Activated naive CD4-positive, alpha-beta T cell treated with anti-CD3 and anti-CD28 coated beads for 36 hours (primary cell): ENCODE measurements around the gene ANKIB1. TPM values are rescaled to one million over a fixed set of nuclear protein-coding genes. Genes with fewer than 3 reads are reported as not detected.
A peak's percentile ranks its signal among the peaks of the same experiment; 100 is the strongest.

Experiments used
- CTCF ChIA-PET: fragments of 350-600 bp; sonication (Branson Sonifier 250); formaldehyde crosslinking; loops from one replicate; lab custom pipeline; 2021; ENCODE audit warnings: antibody characterized with exemption; lab: Charles Lee
- DNase-seq: peaks from one replicate; pipeline ENCODE4 v3.0.0-alpha.2; 2020
- H3K27ac Mint-ChIP-seq: one replicate; pipeline ENCODE4 v1.8.0; 2021; ENCODE audit warnings: mild to moderate bottlenecking, mixed read lengths
- H3K27me3 Mint-ChIP-seq: one replicate; pipeline ENCODE4 v1.8.0; 2021; ENCODE audit warnings: low read depth, mixed read lengths
- H3K36me3 Mint-ChIP-seq: one replicate; pipeline ENCODE4 v1.8.0; 2021; ENCODE audit warnings: low read depth, mixed read lengths
- H3K4me1 Mint-ChIP-seq: one replicate; pipeline ENCODE4 v1.8.0; 2021; ENCODE audit warnings: low read depth, mixed read lengths
- H3K4me3 Mint-ChIP-seq: one replicate; pipeline ENCODE4 v1.8.0; 2021; ENCODE audit warnings: mild to moderate bottlenecking, moderate library complexity, mixed read lengths
- H3K9me3 Mint-ChIP-seq: one replicate; pipeline ENCODE4 v1.8.0; 2021; ENCODE audit warnings: mixed read lengths
- intact Hi-C: fragments of 100-400 bp; cut with micrococcal nuclease; formaldehyde crosslinking; loops from one replicate; pipeline ENCODE4 v1.15.1; 2023
- total RNA-seq, 2 experiments: library from RNA; stranded (reverse); gene quantifications; one replicate each; pipeline ENCODE4 v1.2.3, GENCODE V29; 2021

ANKIB1 gene
- total RNA-seq, 2 experiments from 2014 or later, result 37.9 to 38.4 TPM

DNA sequence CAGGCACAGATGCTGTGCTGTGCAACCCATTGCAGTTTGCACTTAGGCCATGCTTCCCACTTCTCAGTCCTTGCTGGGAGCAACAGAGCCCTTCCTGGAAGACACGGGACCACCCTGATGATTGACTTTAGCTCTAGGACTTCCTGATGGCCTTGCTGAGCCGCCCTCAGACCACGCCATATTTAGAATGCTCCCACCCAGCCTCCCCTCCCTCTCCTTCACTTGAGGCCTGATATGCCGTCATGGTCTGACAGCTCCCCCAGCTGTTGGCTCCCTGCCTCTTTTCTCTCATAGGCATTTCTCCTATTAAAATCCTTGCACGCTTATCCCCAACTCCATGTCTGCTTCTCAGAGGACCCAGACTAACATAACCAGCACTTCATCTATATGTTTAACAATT is 172.1 kb downstream of the ANKIB1 start:
- DNase-seq, result no peak
- intact Hi-C loops, result no loop called here
- Mint-ChIP-seq H3K36me3 (no peaks in the 10 kb centered on the region), H3K27me3 (peaks cover 5% of the 10 kb centered on the region), H3K27ac (no peak overlapping the region), H3K4me3 (no peak overlapping the region), H3K9me3 (no peaks in the 10 kb centered on the region), H3K4me1 (no peaks in the 10 kb centered on the region)
- CTCF ChIA-PET, result interaction anchor here (0.5 to 1.0 kb wide), 2 partner anchors 29 to 814 kb away, joined by 3 to 4 read pairs; partner anchors contain the start of genes GATAD1 and VPS50

DNA sequence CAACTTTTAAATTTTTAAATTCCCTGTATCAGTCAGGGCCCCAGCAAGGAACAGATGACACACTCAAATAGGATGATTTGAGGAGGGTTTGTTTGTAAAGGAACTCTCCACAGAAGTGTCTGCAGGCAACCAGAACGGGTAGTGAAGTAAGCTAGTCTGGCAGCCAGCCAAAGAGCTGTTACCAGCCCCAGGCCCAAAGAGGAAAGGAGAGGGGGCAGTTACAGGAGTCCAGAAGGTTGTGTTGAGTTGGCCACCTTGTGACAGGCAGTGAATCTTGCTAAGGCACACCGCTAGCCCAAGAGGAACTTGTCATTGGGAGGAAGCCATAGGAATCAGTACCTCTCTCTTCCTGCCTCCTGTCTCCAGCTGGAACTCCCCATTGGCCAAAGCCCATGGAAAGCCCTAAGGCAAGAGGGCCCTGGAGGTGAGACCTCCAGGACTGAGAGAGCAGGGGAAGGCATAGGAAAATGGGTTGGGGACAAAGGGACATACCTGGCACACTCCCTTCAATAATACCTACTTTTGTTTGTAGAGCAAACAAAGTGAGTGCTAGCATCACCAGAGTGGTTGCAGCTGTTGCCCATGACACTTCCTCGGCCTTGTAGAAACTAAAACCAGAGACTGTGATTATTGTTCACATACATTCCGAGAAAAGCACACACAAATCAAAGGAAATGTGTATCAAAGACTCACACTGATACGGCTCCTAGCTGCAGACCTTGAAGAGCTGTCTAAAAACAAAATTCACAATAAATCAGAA is 176.1 kb downstream of the ANKIB1 start:
- intact Hi-C loops, result no loop called here
- Mint-ChIP-seq H3K9me3 (no peaks in the 10 kb centered on the region), H3K4me1 (peaks cover 11% of the 10 kb centered on the region), H3K27ac (no peak overlapping the region), H3K4me3 (no peak overlapping the region), H3K36me3 (no peaks in the 10 kb centered on the region), H3K27me3 (peaks cover 12% of the 10 kb centered on the region)
- CTCF ChIA-PET, result interaction anchor here (1.4 to 1.5 kb wide), 3 partner anchors 9 to 26 kb away, joined by 3 to 6 read pairs (median 4); partner anchors contain the start of gene GATAD1
- DNase-seq, result no peak

DNA sequence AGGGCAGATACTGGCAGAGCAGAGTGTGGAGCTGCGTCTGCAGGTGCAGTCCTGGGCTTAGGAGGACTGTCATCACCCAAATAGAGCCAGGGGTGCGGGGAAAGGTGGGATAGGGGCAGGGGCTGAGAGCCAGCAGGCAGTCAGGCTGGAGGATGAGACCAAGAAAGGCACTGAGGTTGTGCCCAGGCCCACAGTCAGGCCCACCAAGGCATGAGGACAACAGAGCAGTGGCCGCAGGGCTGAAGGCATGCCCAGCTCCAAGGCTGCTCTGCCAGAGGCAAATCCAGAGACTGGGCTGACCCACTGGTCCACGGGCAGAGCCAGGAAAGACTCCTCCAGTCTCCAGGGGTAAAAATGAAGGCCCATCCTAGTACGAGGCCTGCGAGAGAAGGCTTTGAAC is 177.2 kb downstream of the ANKIB1 start:
- CTCF ChIA-PET, result interaction anchor here (0.6 to 1.4 kb wide), 2 partner anchors 25 to 84 kb away, joined by 4 to 9 read pairs; no protein-coding TSS in a partner anchor
- no peaks in the 10 kb centered on the region for H3K36me3 Mint-ChIP-seq
- peaks cover 14% of the 10 kb centered on the region for H3K27me3 Mint-ChIP-seq
- DNase-seq, result no peak
- no peak overlapping the region for H3K27ac Mint-ChIP-seq
- intact Hi-C loops, result no loop called here
- no peak overlapping the region for H3K4me3 Mint-ChIP-seq
- H3K9me3 Mint-ChIP-seq, result no peaks in the 10 kb centered on the region
- peaks cover 11% of the 10 kb centered on the region for H3K4me1 Mint-ChIP-seq

DNA sequence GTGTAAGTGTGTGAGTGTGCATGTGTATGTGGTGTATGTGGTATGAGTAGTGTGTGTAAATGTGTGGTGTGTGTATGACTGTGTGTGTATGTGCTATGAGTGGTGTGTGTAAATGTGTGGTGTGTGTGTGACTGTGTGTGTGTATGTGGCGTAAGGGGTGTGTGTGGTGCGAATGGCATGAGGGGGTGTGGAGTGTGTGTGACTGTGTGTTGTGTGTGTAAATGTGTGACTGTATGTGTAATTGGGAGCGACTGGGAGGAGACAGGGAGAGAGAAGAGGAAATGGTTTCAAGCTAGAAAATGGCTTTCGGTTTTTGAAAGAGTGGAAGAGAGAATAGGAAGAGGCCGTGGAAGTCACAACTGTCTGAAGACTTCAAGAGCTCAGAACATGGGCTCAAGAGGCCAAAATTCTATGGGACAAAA is 177.9 kb downstream of the ANKIB1 start:
- no peaks in the 10 kb centered on the region for H3K36me3 Mint-ChIP-seq
- intact Hi-C loops, result loop anchor here (1.0 to 2.0 kb wide), 6 partner anchors 24 to 632 kb away; partner anchors contain the start of genes ANKIB1, CYP51A1, GATAD1 and KRIT1
- H3K4me1 Mint-ChIP-seq, result peaks cover 11% of the 10 kb centered on the region
- no peak overlapping the region for H3K27ac Mint-ChIP-seq
- DNase-seq, result no peak
- CTCF ChIA-PET, result interaction anchor here (0.6 to 4.2 kb wide), 14 partner anchors 8 to 289 kb away, joined by 3 to 84 read pairs (median 4); partner anchors contain the start of genes CYP51A1, GATAD1 and LRRD1
- peaks cover 14% of the 10 kb centered on the region for H3K27me3 Mint-ChIP-seq
- peak overlapping the region; percentile 28 for H3K4me3 Mint-ChIP-seq
- H3K9me3 Mint-ChIP-seq, result no peaks in the 10 kb centered on the region

DNA sequence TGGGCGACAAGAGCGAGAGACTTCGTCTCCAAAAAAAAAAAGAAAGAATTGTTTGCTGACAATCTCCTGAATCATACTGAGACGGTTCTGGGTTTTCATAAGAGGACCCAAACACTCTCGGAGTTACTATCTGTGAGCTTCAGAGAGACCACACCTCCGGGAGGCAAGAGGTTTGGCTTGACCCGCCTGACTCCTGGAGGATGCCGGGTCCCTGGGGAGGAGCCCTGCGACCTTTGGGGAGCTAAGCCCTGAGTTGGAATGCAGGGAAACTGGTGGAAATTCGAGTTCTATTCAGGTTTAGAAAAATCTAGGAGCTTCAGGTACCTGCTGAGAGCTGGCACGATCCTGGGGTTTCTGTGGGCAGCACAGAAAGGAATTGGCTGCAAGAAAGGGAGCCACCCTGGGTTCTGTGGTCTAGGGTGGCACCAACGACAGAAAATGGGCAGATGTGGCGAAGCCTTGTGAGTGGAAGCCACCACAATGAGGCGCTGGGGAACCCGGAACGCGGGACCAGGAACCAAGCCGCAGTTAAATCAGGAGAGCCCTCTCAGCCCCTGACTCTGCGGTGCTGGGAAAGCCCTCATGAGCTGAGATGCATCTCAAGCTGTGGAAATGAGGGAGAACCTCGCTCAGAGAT is 179.7 kb downstream of the ANKIB1 start:
- H3K36me3 Mint-ChIP-seq, result no peaks in the 10 kb centered on the region
- peaks cover 14% of the 10 kb centered on the region for H3K27me3 Mint-ChIP-seq
- H3K27ac Mint-ChIP-seq, result no peak overlapping the region
- CTCF ChIA-PET, result interaction anchor here (0.6 to 4.2 kb wide), 5 partner anchors 10 to 336 kb away, joined by 3 to 84 read pairs (median 4); partner anchors contain the start of gene GATAD1
- H3K9me3 Mint-ChIP-seq, result no peaks in the 10 kb centered on the region
- peaks cover 11% of the 10 kb centered on the region for H3K4me1 Mint-ChIP-seq
- intact Hi-C loops, result loop anchor here (2.0 kb wide), 1 partner anchor 181 kb away; the partner anchor contains the start of genes ANKIB1 and KRIT1
- peak; percentile 20 for DNase-seq
- peak overlapping the region; percentile 19 for H3K4me3 Mint-ChIP-seq

DNA sequence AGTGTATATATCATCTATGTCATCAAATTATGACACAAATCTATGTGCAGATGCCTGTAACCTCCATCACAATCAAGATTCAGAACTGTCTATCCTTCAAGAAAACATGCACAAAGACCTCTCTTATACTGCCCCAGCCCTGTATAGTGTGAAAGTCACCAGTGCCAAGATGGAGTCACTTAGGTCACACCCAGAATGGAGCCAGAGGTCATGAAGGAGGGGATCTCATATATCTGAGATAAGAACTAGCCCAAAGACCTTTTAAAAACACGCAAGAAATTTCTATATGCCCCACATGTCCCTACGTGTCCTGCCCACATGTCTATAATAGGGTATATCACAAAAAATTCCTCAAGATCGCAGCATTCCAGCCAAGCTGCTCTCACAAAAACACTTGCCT is 181.4 kb downstream of the ANKIB1 start:
- intact Hi-C loops, result no loop called here
- H3K9me3 Mint-ChIP-seq, result no peaks in the 10 kb centered on the region

DNA sequence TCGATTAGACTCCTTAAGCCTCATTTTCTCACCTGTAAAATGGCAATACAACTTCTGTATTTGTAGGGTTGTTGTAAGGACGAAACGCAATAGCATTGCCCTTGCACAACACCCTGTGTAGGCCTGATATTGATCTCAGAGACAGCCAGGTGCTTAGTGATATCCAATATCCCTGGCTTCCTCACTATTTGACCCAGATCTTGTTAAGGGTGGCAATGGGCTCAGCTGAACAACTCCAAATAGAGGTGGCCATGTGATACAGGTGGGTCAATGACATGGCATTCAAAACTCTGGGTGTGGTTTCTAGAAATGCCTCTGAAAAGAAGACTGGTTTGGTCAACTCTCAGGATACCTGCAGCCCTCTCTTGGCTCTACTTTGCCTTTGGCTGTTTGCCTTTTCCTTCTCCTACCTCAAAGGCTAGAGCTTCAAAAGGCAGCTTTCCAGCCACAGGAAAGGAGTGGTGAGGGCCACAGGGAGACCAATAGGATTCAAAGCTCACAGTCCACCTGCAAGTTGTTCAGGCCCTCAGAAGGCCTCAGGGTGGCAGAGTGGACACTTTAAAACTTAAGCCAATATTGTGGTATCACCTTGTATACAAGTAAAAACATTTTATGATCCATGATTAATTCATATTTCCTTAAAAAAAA is 186.6 kb downstream of the ANKIB1 start:
- H3K4me1 Mint-ChIP-seq, result no peaks in the 10 kb centered on the region
- H3K27ac Mint-ChIP-seq, result no peak overlapping the region
- no peak for DNase-seq
- H3K36me3 Mint-ChIP-seq, result no peaks in the 10 kb centered on the region
- no peaks in the 10 kb centered on the region for H3K9me3 Mint-ChIP-seq
- CTCF ChIA-PET, result interaction anchor here (1.0 kb wide), 1 partner anchor 15 kb away, joined by 3 read pairs; the partner anchor contains the start of gene GATAD1
- H3K4me3 Mint-ChIP-seq, result no peak overlapping the region
- H3K27me3 Mint-ChIP-seq, result peaks cover 2% of the 10 kb centered on the region
- intact Hi-C loops, result no loop called here

More for the DNA sequence above, 181.4 kb downstream of the ANKIB1 start:
- H3K27ac Mint-ChIP-seq, result no peak overlapping the region
- H3K36me3 Mint-ChIP-seq, result no peaks in the 10 kb centered on the region
- CTCF ChIA-PET, result interaction anchor here (4.2 kb wide), 1 partner anchor 19 kb away, joined by 84 read pairs; the partner anchor contains the start of gene GATAD1
- H3K4me1 Mint-ChIP-seq, result peaks cover 11% of the 10 kb centered on the region
- H3K27me3 Mint-ChIP-seq, result peaks cover 14% of the 10 kb centered on the region
- H3K4me3 Mint-ChIP-seq, result no peak overlapping the region
- no peak for DNase-seq

DNA sequence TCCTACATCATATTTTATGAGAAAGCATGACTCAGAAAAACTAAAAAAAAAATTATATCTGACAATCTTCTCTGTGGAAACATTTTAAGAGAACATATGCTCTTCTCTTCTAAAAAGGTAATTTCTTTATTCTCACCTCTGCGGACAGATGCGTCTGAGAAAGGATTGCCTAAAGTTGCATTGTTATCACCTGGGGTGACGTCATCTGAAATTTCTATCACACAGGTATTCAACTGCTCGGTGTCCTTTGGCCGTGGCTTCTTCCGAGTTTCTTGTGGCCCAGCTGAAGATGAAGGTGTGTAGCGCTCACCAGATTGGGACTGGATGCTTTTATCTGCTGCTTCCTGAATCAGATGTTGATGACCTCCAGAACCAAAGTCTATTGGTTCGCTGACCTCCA is 187.2 kb downstream of the ANKIB1 start:
- Mint-ChIP-seq H3K27me3 (no peaks in the 10 kb centered on the region), H3K9me3 (no peaks in the 10 kb centered on the region), H3K4me3 (no peak overlapping the region), H3K36me3 (no peaks in the 10 kb centered on the region), H3K27ac (no peak overlapping the region), H3K4me1 (no peaks in the 10 kb centered on the region)
- intact Hi-C loops, result no loop called here
- CTCF ChIA-PET, result interaction anchor here (1.0 kb wide), 1 partner anchor 14 kb away, joined by 3 read pairs; the partner anchor contains the start of gene GATAD1
- DNase-seq, result no peak

DNA sequence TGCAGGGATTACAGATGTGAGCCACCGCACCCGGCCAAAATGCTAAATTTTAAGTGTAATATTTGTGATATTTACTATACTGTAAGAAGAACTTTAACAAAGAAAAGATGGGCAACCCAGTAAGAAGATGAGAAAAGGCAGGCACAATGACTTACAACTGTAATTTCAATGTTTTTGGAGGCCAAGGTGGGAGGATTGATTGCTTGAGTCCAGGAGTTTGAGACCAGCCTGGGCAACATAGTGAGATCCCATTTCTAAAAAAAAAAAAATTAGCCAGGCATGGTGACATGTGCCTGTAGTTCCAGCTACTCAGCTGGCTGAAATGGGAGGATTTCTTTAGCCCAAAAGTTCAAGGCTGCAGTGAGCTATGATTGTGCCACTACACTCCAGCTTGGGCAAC is 189.8 kb downstream of the ANKIB1 start:
- Mint-ChIP-seq H3K9me3 (no peaks in the 10 kb centered on the region), H3K36me3 (no peaks in the 10 kb centered on the region), H3K4me1 (no peaks in the 10 kb centered on the region), H3K27me3 (no peaks in the 10 kb centered on the region), H3K27ac (no peak overlapping the region), H3K4me3 (no peak overlapping the region)
- no peak for DNase-seq
- CTCF ChIA-PET, result interaction anchor here (0.6 kb wide), 1 partner anchor 1176 kb away, joined by 5 read pairs; no protein-coding TSS in a partner anchor
- intact Hi-C loops, result loop anchor here (5.0 kb wide), 1 partner anchor 108 kb away; no protein-coding TSS in a partner anchor

DNA sequence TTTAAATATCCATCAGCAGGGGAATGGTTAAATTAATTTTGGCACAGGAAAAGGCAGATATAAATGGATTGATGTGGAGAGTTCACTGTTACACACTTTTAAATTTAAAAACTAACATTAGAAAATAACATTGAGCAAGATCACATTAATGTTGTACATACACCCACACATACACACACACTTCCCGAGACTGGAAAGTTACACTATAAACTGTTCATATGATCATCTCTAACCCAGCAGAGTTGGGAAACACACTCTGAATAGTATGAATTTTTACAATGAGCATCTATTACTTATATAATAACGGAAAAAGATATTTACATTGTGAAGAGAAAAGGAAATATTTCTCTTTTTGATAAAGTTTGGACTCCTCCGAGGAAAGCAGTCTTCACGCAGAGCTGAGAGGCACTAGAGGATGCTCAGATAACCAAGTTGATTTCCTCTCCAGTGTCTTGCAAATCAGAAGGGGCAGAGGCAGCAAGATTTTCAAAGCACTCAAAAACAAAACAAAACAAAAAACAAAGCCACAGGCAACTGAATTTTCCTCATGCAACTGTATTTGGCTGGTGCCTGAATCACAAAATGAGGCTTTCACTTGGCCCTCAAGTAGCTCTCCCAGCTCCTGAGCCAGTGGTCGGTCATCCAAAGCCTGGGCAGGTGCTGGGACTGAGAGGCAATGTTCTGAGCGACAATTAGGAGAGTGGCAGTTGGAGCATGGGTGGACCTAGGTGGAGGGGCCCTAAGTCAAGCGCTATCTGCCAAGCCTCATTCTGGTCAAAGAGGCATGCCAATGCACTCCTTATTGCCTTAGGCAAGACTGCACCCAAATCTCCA is 191.1 kb downstream of the ANKIB1 start:
- Mint-ChIP-seq H3K4me1 (no peaks in the 10 kb centered on the region), H3K36me3 (no peaks in the 10 kb centered on the region), H3K4me3 (no peak overlapping the region), H3K9me3 (no peaks in the 10 kb centered on the region), H3K27ac (no peak overlapping the region), H3K27me3 (no peaks in the 10 kb centered on the region)
- intact Hi-C loops, result loop anchor here (5.0 kb wide), 1 partner anchor 110 kb away; no protein-coding TSS in a partner anchor
- CTCF ChIA-PET, result interaction anchor here (0.6 to 1.9 kb wide), 3 partner anchors 8 to 13 kb away, joined by 5 to 8 read pairs (median 6); partner anchors contain the start of gene GATAD1
- DNase-seq, result no peak

DNA sequence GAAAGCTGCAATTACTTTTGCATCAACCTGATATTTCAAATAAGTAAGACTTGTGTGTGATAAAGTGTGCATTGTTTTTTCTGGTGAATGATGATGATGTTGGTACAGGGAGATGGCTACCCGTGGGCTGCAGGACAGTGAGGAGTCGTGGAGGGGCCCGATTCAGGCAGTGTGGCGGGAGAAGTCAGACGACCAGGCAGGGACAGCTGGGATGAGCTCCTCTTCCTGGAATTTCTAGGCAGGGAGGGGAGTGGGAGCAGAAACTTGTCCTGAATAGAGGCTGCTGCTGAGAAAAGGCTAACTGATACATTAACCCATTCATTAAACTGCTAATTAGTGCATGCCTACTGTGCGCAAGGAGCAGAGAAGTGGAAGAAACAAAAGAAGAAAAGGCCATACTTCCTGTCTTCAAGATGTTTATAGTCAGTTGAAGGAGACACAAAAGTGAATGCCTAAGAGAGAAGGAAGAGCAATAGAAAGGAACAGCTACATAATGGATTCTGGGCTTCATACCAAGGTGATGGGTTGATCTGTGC is 192.2 kb downstream of the ANKIB1 start:
- H3K9me3 Mint-ChIP-seq, result no peaks in the 10 kb centered on the region
- H3K27me3 Mint-ChIP-seq, result no peaks in the 10 kb centered on the region
- DNase-seq, result no peak
- H3K4me1 Mint-ChIP-seq, result no peaks in the 10 kb centered on the region
- H3K4me3 Mint-ChIP-seq, result no peak overlapping the region
- H3K27ac Mint-ChIP-seq, result no peak overlapping the region
- intact Hi-C loops, result loop anchor here (5.0 kb wide), 1 partner anchor 111 kb away; no protein-coding TSS in a partner anchor
- H3K36me3 Mint-ChIP-seq, result no peaks in the 10 kb centered on the region
- CTCF ChIA-PET, result interaction anchor here (1.4 to 1.9 kb wide), 3 partner anchors 9 to 14 kb away, joined by 3 to 8 read pairs (median 6); partner anchors contain the start of gene GATAD1
